ENCODE data around the gene OSER1. TPM values are rescaled to one million over a fixed set of nuclear protein-coding genes. Genes with fewer than 3 reads are reported as not detected.
A peak's percentile ranks its signal among the peaks of the same experiment; 100 is the strongest.
"Not testable (repeated sequence)": the region's sequence is repeated elsewhere in the genome, so short reads cannot be mapped to it uniquely, and the experiment has no call there.

Gene OSER1
- polyA plus RNA-seq, 3 donors from 2014 or later = 37.9 to 61.4 (median 55.1) TPM

- Mint-ChIP-seq H3K27me3 (ENCODE audit: low read depth in 3 of 3) (peaks cover 0 to 4% (median 3%) of the 10 kb centered on the region in 3 donors), H3K36me3 (peaks cover 3 to 8% (median 3%) of the 10 kb centered on the region in 3 donors), H3K9me3 (no peaks in the 10 kb centered on the region), H3K27ac (no peak overlapping the region), H3K4me1 (no peaks in the 10 kb centered on the region), H3K4me3 (no peak overlapping the region)
- no peak for DNase-seq
Observed at GRCh38 chr20:44235702-44236101, 25.1 kb upstream of the OSER1 start.

- Mint-ChIP-seq H3K9me3 (no peaks in the 10 kb centered on the region), H3K4me1 (no peaks in the 10 kb centered on the region), H3K36me3 (peaks cover 3 to 8% (median 3%) of the 10 kb centered on the region in 3 donors), H3K27ac (no peak overlapping the region), H3K27me3 (ENCODE audit: low read depth in 3 of 3) (peaks cover 0 to 3% (median 0%) of the 10 kb centered on the region in 3 donors), H3K4me3 (no peak overlapping the region)
- no peak for DNase-seq
Observed at GRCh38 chr20:44234566-44235317, 24.2 kb upstream of the OSER1 start.

- Mint-ChIP-seq H3K36me3 (no peaks in the 10 kb centered on the region), H3K27me3 (ENCODE audit: low read depth in 3 of 3) (peaks cover 0 to 5% (median 0%) of the 10 kb centered on the region in 3 donors), H3K4me3 (no peak overlapping the region), H3K4me1 (no peaks in the 10 kb centered on the region), H3K9me3 (no peaks in the 10 kb centered on the region), H3K27ac (no peak overlapping the region)
- no peak for DNase-seq
Observed at GRCh38 chr20:44233436-44234016, 23.0 kb upstream of the OSER1 start.

- not testable (repeated sequence) for H3K4me1 Mint-ChIP-seq; H3K36me3 Mint-ChIP-seq; H3K27me3 Mint-ChIP-seq (ENCODE audit: low read depth in 3 of 3); DNase-seq; H3K4me3 Mint-ChIP-seq; H3K27ac Mint-ChIP-seq; H3K9me3 Mint-ChIP-seq
Observed at GRCh38 chr20:44232469-44232856, 21.9 kb upstream of the OSER1 start.

GRCh38 chr20:44231713-44232468 is 21.3 kb upstream of the OSER1 start:
- H3K36me3 Mint-ChIP-seq = no peaks in the 10 kb centered on the region
- peaks cover 0 to 5% (median 3%) of the 10 kb centered on the region in 3 donors for H3K27me3 Mint-ChIP-seq (ENCODE audit: low read depth in 3 of 3)
- H3K27ac Mint-ChIP-seq = no peak overlapping the region
- DNase-seq = no peak
- no peaks in the 10 kb centered on the region for H3K4me1 Mint-ChIP-seq
- no peaks in the 10 kb centered on the region for H3K9me3 Mint-ChIP-seq
- no peak overlapping the region for H3K4me3 Mint-ChIP-seq

- Mint-ChIP-seq H3K4me3 (no peak overlapping the region), H3K4me1 (no peaks in the 10 kb centered on the region), H3K27ac (no peak overlapping the region), H3K27me3 (ENCODE audit: low read depth in 3 of 3) (peaks cover 0 to 5% (median 3%) of the 10 kb centered on the region in 3 donors), H3K36me3 (peaks cover 0 to 2% (median 0%) of the 10 kb centered on the region in 3 donors), H3K9me3 (no peaks in the 10 kb centered on the region)
- DNase-seq = no peak
Observed at GRCh38 chr20:44231193-44231592, 20.6 kb upstream of the OSER1 start.

GRCh38 chr20:44228465-44229258 is 18.1 kb upstream of the OSER1 start:
- Mint-ChIP-seq H3K9me3 (no peaks in the 10 kb centered on the region), H3K27me3 (ENCODE audit: low read depth in 3 of 3) (peaks cover 0 to 3% (median 2%) of the 10 kb centered on the region in 3 donors), H3K27ac (no peak overlapping the region), H3K4me3 (no peak overlapping the region), H3K36me3 (peaks cover 0 to 6% (median 0%) of the 10 kb centered on the region in 3 donors), H3K4me1 (no peaks in the 10 kb centered on the region)
- no peak for DNase-seq

- H3K9me3 Mint-ChIP-seq = no peaks in the 10 kb centered on the region
- H3K36me3 Mint-ChIP-seq = peaks cover 0 to 6% (median 2%) of the 10 kb centered on the region in 3 donors
- peaks cover 0 to 5% (median 3%) of the 10 kb centered on the region in 3 donors for H3K27me3 Mint-ChIP-seq (ENCODE audit: low read depth in 3 of 3)
- DNase-seq = no peak
- no peak overlapping the region for H3K27ac Mint-ChIP-seq
- peaks cover 12 to 14% of the 10 kb centered on the region in 2 donors for H3K4me1 Mint-ChIP-seq
- no peak overlapping the region for H3K4me3 Mint-ChIP-seq
Observed at GRCh38 chr20:44224637-44225036, 14.1 kb upstream of the OSER1 start.

GRCh38 chr20:44223721-44224120 is 13.2 kb upstream of the OSER1 start:
- no peak for DNase-seq
- H3K27ac Mint-ChIP-seq = no peak overlapping the region
- H3K27me3 Mint-ChIP-seq (ENCODE audit: low read depth in 3 of 3) = peaks cover 0 to 5% (median 1%) of the 10 kb centered on the region in 3 donors
- no peaks in the 10 kb centered on the region for H3K9me3 Mint-ChIP-seq
- peaks cover 21 to 23% of the 10 kb centered on the region in 2 donors for H3K4me1 Mint-ChIP-seq
- H3K36me3 Mint-ChIP-seq = peaks cover 0 to 6% (median 2%) of the 10 kb centered on the region in 3 donors
- no peak overlapping the region for H3K4me3 Mint-ChIP-seq

GRCh38 chr20:44222633-44223368 is 12.2 kb upstream of the OSER1 start:
- H3K4me3 Mint-ChIP-seq = no peak overlapping the region
- peaks cover 0 to 4% (median 1%) of the 10 kb centered on the region in 3 donors for H3K27me3 Mint-ChIP-seq (ENCODE audit: low read depth in 3 of 3)
- peaks cover 31 to 32% of the 10 kb centered on the region in 2 donors for H3K4me1 Mint-ChIP-seq
- H3K36me3 Mint-ChIP-seq = peaks cover 0 to 6% (median 2%) of the 10 kb centered on the region in 3 donors
- no peaks in the 10 kb centered on the region for H3K9me3 Mint-ChIP-seq
- DNase-seq = no peak
- H3K27ac Mint-ChIP-seq = peak overlapping the region in 2 of 6 donors; percentile 29 to 69

GRCh38 chr20:44222027-44222426 is 11.5 kb upstream of the OSER1 start:
- peaks cover 38 to 40% of the 10 kb centered on the region in 2 donors for H3K4me1 Mint-ChIP-seq
- DNase-seq = no peak

GRCh38 chr20:44221368-44221954 is 10.9 kb upstream of the OSER1 start:
- H3K4me3 Mint-ChIP-seq = peak overlapping the region in 1 of 5 donors; percentile 22

More at GRCh38 chr20:44222027-44222426, 11.5 kb upstream of the OSER1 start:
- Mint-ChIP-seq H3K9me3 (no peaks in the 10 kb centered on the region), H3K27ac (no peak overlapping the region), H3K27me3 (ENCODE audit: low read depth in 3 of 3) (peaks cover 0 to 2% (median 1%) of the 10 kb centered on the region in 3 donors), H3K36me3 (peaks cover 0 to 6% (median 2%) of the 10 kb centered on the region in 3 donors), H3K4me3 (no peak overlapping the region)

More at GRCh38 chr20:44221368-44221954, 10.9 kb upstream of the OSER1 start:
- no peaks in the 10 kb centered on the region for H3K9me3 Mint-ChIP-seq
- H3K27me3 Mint-ChIP-seq (ENCODE audit: low read depth in 3 of 3) = peaks cover 0 to 2% (median 1%) of the 10 kb centered on the region in 3 donors
- peaks cover 0 to 6% (median 2%) of the 10 kb centered on the region in 3 donors for H3K36me3 Mint-ChIP-seq
- no peak for DNase-seq
- H3K27ac Mint-ChIP-seq = no peak overlapping the region
- peaks cover 42 to 43% of the 10 kb centered on the region in 2 donors for H3K4me1 Mint-ChIP-seq
